Adrenal gland (tissue), 5 donors: ENCODE data around the gene RERG.

Source experiments
- POLR2A ChIP-seq, 2 donors: fragments of 450-650 bp; IDR thresholded peaks; one replicate each; pipeline ENCODE4 v1.6.1; 2017; ENCODE audit warnings: antibody characterized with exemption in 2 of 2, mild to moderate bottlenecking in 2 of 2, moderate library complexity in 1 of 2
- TF ChIP-seq, protein P1 (sequence below), 6 experiments: fragments of 450-650 bp in 4 of 6; fragments of 200-600 bp in 2 of 6; sonication (generic) in 1 of 6; IDR thresholded peaks; 1 replicate in 5 of 6; 2 replicates in 1 of 6; pipeline versions ENCODE4 v1.5.1 to v1.8.0; 2016 to 2021; ENCODE audit warnings: antibody characterized with exemption in 6 of 6, mild to moderate bottlenecking in 2 of 6, moderate library complexity in 1 of 6
- donor health status: DM: no; HTN: no; CAD: no.

DNA sequence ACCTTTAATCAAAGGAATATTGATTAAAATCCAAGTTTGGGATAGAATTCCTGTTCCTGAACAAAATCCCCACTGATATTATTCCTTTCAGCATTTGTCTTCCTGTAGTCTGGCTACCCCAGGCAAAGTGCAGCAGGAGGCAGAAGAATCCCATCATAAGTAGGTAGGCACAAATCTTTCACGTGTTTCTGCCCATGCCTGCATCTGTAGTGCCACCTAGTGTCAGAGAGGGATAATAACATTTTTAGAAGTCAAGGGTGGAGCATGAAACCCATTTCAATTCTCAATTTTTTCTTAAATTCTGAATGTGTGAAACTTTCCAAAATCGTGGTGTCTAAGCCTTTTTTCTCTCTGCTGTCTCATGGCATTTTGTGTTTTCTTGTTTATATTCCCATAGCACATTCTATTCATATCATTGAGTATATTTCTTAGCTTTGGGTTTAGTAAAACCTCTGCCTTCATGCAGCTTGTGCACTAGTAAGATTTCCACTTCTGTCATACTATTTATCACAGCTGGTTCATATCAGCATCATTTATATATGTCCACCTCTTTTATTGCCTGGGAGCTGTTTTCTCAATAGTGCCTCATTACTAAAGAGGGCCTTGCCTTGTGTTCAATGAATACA is 47.8 kb upstream of the RERG start:
- TF ChIP-seq, protein P1, sequence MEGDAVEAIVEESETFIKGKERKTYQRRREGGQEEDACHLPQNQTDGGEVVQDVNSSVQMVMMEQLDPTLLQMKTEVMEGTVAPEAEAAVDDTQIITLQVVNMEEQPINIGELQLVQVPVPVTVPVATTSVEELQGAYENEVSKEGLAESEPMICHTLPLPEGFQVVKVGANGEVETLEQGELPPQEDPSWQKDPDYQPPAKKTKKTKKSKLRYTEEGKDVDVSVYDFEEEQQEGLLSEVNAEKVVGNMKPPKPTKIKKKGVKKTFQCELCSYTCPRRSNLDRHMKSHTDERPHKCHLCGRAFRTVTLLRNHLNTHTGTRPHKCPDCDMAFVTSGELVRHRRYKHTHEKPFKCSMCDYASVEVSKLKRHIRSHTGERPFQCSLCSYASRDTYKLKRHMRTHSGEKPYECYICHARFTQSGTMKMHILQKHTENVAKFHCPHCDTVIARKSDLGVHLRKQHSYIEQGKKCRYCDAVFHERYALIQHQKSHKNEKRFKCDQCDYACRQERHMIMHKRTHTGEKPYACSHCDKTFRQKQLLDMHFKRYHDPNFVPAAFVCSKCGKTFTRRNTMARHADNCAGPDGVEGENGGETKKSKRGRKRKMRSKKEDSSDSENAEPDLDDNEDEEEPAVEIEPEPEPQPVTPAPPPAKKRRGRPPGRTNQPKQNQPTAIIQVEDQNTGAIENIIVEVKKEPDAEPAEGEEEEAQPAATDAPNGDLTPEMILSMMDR (IDR thresholded peaks at IDR 0.05), result peak; percentile 79 to 91 (median 86)
- no peak for TF ChIP-seq POLR2A (IDR thresholded peaks at IDR 0.05)
